Thoracic aorta (tissue), 2 donors: ENCODE results near the gene EMID1. TPM values are rescaled to one million over a fixed set of nuclear protein-coding genes. Genes with fewer than 3 reads are reported as not detected.

Experiments
- ATAC-seq: fragments of 150-250 bp; one replicate; pipeline ENCODE4 v1.8.0; 2017; ENCODE audit warnings: low read depth; ENCODE audit not compliant: insufficient number of reproducible peaks, low FRiP score
- DNase-seq: peaks from one replicate; pipeline ENCODE4 v3.0.0-alpha.2; 2020; ENCODE audit warnings: low spot score
- H3K27ac ChIP-seq, 2 donors: fragments of 200-600 bp; sonication (generic); 1 replicate in 1 of 2; 2 replicates in 1 of 2; pipeline ENCODE4 v1.5.1; 2016; ENCODE audit warnings: mild to moderate bottlenecking in 2 of 2, moderate library complexity in 2 of 2
- H3K27me3 ChIP-seq: fragments of 200-600 bp; sonication (generic); replicated peaks from 2 replicates; pipeline ENCODE4 v1.6.0; 2016; ENCODE audit warnings: mild to moderate bottlenecking; ENCODE audit not compliant: insufficient read depth
- H3K36me3 ChIP-seq: fragments of 200-600 bp; sonication (generic); one replicate; pipeline ENCODE4 v1.5.1; 2016
- H3K4me1 ChIP-seq, 2 donors: fragments of 200-600 bp; sonication (generic); 1 replicate in 1 of 2; 2 replicates in 1 of 2; pipeline versions ENCODE4 v1.5.1 to v1.6.0; 2016; ENCODE audit warnings: low read depth in 2 of 2, mild to moderate bottlenecking in 1 of 2; ENCODE audit not compliant: control insufficient read depth in 1 of 2
- H3K4me3 ChIP-seq: fragments of 200-600 bp; sonication (generic); 2 replicates; pipeline ENCODE4 v1.5.1; 2016; ENCODE audit warnings: mild to moderate bottlenecking
- H3K9me3 ChIP-seq: fragments of 200-600 bp; sonication (generic); 2 replicates; pipeline ENCODE4 v1.5.1; 2016
- total RNA-seq, 2 donors: library from RNA; depleted of rRNA; stranded (reverse); fragments of >200 nt; gene quantifications; one replicate each; pipeline versions ENCODE4 v1.1.0 to v1.2.3, GENCODE V29; 2016
- TF ChIP-seq, protein P1 (sequence below): fragments of 200-600 bp; sonication (generic); IDR thresholded peaks from one replicate; pipeline ENCODE4 v1.5.1; 2019; ENCODE audit warnings: antibody characterized with exemption

The EMID1 gene
- total RNA-seq, 2 donors from 2014 or later: 0.27 TPM; not detected in 1

- Histone ChIP-seq H3K4me1 (peaks cover 3 to 8% of the 10 kb centered on the region in 2 donors), H3K4me3 (no peak overlapping the region), H3K27ac (no peak overlapping the region), H3K36me3 (no peaks in the 10 kb centered on the region), H3K27me3 (no peaks in the 10 kb centered on the region), H3K9me3 (no peaks in the 10 kb centered on the region)
- TF ChIP-seq, protein P1, sequence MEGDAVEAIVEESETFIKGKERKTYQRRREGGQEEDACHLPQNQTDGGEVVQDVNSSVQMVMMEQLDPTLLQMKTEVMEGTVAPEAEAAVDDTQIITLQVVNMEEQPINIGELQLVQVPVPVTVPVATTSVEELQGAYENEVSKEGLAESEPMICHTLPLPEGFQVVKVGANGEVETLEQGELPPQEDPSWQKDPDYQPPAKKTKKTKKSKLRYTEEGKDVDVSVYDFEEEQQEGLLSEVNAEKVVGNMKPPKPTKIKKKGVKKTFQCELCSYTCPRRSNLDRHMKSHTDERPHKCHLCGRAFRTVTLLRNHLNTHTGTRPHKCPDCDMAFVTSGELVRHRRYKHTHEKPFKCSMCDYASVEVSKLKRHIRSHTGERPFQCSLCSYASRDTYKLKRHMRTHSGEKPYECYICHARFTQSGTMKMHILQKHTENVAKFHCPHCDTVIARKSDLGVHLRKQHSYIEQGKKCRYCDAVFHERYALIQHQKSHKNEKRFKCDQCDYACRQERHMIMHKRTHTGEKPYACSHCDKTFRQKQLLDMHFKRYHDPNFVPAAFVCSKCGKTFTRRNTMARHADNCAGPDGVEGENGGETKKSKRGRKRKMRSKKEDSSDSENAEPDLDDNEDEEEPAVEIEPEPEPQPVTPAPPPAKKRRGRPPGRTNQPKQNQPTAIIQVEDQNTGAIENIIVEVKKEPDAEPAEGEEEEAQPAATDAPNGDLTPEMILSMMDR: no peak
- DNase-seq (no peak), ATAC-seq (no peak)
Measured at GRCh38 chr22:29204455-29205183, 1.1 kb upstream of the EMID1 start.

GRCh38 chr22:29205252-29205593 is 473 bp upstream of the EMID1 start:
- Histone ChIP-seq H3K4me3 (peak overlapping the region; percentile 62), H3K36me3 (no peaks in the 10 kb centered on the region), H3K27me3 (no peaks in the 10 kb centered on the region), H3K9me3 (no peaks in the 10 kb centered on the region), H3K27ac (no peak overlapping the region), H3K4me1 (peaks cover 3 to 8% of the 10 kb centered on the region in 2 donors)
- TF ChIP-seq, protein P1: no peak
- ATAC-seq: no peak
- DNase-seq: no peak

DNA sequence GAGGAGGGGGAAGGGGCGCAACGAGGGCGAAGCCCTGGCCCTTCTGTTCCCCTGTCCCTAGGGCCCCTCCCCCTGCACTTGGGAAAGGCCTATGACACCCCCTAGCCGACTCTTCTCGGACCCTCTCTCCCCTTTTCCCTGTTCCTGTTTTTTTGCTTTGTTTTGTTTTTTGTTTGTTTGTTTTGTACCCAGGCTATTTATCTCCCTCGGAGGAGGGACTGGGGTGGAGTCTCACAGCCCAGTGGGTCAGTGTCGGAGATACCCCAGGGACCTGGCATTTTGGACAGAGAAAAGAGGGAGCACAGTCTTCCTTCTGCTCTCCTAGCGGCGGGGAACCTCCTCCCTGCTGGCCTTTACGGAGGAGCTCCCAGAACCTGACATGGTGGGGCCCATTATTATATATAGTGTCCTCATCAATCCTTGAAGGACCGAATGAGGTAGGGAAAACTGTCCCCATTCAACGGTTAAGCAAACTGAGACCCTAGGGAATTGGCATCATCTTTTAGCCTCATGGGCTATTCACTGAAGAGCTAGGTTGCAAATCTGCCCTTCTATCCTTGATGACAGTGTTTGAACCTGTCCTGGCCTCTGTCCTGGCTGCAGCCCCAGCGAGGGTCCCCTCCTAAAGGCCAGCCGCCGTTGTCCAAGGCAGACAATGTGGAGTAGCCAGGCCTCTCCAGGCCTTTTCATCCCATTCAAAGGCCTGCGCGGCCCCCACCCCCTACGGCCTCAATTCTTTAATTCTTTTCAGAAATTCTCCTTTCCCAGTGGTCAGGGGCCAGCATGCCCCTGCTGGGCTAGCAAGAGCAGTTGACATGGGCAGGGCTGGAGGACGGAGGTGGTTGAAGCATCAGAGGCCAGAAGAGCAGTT is 911 bp downstream of the EMID1 start:
- H3K9me3 ChIP-seq: no peaks in the 10 kb centered on the region
- TF ChIP-seq, protein P1: no peak
- no peaks in the 10 kb centered on the region for H3K36me3 ChIP-seq
- no peaks in the 10 kb centered on the region for H3K27me3 ChIP-seq
- H3K4me3 ChIP-seq: peak overlapping the region; percentile 72
- DNase-seq: no peak
- no peak for ATAC-seq
- H3K4me1 ChIP-seq: peaks cover 3 to 8% of the 10 kb centered on the region in 2 donors
- no peak overlapping the region for H3K27ac ChIP-seq

DNA sequence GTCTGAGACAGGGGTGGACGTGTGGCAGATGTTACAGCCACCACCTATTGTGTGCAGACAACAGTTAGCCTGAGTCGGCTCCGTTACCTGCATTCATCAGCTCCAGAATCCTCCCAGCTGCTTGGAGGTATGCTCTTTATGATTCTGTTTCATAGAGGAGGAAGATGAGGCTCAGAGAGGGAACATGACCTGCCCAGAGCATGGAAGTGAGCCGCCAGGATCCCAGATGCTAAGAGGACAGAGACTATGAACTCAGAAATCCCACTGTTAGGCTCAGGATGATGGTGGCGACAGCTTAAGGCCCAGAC is 1.5 kb downstream of the EMID1 start:
- Histone ChIP-seq H3K36me3 (no peaks in the 10 kb centered on the region), H3K4me3 (no peak overlapping the region), H3K9me3 (no peaks in the 10 kb centered on the region), H3K27me3 (no peaks in the 10 kb centered on the region), H3K27ac (no peak overlapping the region), H3K4me1 (peaks cover 3 to 8% of the 10 kb centered on the region in 2 donors)
- TF ChIP-seq, protein P1: no peak
- DNase-seq: no peak
- ATAC-seq: no peak
